Hematopoietic multipotent progenitor cell treated with erythropoietin and hydrocortisone succinate and interleukin-3 and kit ligand, for 6 days (in vitro differentiated cells): ENCODE results near the gene TLE4.
"Not testable (repeated sequence)": the region's sequence is repeated elsewhere in the genome, so short reads cannot be mapped to it uniquely, and the experiment has no call there.

Experiments used
- DNase-seq: peaks from one replicate; pipeline ENCODE4 v3.0.0-alpha.2; 2015

Gene TLE4

DNA sequence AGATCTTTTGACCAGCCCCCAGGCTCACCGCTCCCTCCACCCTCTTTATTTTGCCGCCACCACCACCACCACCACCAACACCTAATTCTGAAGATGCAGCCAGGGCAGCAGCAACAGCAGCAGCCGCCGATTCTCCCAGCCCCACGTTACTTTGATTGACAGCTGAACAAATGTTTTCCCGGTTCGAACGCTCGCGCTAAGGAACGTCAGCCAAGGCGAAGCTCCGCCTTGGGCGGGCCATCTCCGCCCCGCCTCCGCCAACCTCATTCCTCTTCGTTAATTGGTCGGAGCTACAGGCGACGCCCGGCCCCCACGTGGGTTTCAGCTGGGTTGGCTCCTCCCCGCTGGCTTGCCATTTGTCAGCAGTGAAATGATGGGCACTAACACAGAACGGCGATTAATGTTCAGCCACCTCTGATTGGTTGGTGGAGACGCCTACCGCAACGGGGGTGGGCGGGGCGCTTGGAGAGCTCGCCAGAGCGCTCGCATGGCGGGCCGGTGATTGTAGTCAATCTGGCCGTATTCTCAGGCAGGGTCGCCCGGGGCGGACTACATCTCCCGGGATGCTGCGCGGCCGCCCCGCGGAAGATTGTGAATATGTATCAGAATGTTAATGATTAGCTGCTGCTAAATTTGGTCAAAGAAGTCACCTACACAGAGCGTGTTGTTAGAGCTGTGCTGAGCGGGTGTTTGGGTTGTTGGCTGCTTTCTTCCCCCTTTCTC lies at the start of gene TLE4:
TLE4 (plus strand) TSS at position 657 of the 723 bp plus-strand sequence. CDS start 826 bp downstream, outside the sequence.
- DNase-seq = peak; percentile 100

DNA sequence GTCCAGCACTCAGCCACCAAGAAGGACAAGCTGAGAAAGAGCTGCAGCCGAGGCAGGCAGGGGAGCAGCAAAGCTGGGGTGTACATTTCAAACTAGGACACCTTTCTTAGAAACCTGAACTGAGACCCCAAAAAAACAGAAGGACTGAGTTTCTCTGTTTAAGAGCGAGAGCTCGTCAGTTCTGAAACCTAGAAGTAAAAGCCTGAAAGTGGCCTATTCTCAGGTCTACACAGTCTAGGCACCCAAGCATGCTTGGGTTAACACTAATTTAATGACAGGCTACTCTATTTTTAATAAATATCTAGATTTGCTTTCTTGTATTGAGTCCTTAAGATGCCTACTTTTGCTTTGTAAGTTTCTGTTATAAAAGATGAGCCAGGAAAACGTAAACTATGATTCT lies 49.0 kb upstream of the TLE4 start:
- DNase-seq = no peak

DNA sequence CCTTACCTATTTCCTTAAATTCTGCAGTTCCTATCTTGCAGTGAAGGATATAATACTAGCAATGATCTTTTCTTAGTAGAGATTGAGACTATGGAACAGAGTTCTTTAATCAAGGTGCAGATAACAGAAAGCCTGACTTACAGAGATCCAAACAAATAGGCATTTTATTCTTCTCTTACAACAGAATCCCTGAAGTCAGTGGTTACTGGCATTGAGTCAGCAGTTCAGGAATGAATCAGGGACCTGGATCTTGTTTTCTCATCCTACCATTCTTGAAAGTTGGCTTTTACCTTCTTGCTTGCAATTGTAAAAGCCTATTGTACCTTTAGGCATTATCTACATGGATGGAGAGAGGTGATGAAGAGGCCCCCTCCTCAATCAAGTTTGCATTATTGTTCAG lies 47.5 kb upstream of the TLE4 start:
- DNase-seq = no peak

DNA sequence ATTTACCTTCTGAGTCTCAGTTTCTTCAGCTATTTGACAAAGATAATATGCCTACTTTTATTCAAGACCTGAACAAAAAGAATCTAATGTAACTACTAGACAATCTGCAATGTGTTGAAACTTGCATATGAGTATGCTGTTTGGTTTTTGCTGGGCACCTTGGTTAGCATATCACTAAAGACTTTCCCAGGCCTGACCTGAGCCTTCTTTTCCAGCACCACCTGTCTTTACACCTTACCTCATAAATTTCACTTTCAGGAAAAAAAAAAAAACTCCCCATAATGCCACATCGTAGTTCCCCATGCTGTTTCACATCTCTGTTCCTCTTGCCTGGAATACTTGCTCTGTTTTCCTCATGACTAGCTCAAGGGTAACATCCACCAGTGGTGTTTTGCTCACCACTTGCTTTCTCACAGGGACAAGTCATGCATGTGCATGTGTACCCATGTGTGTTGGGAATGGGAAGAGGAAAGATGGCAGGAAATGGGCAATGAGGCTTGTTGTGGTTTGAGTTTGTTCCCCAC lies 45.6 kb upstream of the TLE4 start:
- no peak for DNase-seq

DNA sequence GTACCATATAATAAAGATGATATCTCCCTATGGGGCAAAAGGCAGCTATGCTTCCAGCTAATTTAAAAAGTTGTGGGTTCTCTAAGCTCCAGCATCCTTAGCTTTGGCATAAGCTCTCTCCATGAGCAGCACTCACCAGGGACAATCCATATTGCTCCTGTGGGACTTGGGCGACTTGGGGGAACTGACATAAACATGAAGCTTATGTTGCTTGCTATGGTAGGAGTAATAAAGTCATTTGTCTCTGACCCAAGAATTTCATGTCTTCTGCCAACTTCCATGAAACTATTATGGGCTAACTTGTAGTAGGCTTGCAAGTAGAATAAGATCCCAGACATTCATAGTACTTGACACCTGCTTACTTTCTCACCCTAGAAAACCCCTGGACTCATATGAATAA lies 36.2 kb upstream of the TLE4 start:
- DNase-seq = no peak

DNA sequence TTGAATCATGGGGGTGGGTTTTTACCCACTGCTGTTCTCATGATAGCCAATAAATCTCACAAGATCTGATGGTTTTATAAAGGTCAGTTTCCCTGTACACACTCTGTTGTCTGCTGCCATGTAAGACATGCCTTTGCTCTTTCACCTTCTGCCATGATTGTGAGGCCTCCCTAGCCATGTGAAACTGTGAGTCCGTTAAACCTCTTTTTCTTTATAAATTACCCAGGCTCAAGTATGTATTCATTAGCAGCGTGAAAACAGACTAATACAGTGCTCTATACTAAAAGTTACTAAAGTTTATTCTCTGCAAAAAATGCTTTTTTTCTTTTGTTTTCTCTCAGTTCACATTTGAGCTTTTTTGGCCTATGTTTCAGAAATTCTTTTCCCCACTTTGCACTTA lies 33.9 kb upstream of the TLE4 start:
- DNase-seq = no peak

DNA sequence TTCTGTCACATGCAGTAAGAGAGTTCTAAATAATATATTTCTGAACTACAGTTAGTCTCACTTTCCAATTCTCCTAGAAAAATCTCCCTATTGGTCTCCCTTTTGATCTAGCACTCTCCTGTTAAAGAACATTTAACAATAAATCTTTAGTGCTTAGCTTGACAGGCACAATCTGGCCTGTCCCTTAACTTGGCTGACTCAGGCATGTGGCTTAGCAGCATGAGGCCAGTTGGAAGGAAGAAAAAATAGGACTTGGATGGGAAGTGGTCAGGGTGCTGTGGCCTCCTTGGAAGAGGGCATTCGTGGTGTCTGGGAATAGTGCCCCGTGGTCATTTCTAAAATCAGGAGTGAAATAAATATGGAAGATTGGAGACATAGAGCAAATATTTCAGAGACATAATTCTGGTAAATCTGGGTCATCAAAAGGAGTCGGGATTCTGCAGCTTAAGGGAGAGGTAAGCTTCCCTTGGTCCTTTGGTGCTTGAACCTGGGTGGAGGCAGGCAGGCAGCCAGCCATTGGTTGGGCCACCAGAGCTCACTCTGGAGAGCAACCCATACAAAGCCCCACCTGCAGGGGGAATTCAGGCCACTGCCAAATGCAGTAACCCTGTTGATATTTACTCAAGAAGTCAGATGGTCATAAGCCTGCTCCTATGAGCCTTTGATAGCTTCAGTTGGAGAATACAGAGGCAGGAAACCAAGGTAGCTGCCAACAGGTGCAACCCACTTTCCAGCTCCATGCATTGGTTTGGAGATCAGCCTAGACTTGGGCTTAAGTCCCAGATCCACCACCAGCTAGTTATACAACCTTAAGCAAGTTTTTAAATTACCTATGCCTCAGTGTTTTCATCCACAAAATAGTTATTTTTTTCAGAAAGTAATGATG lies 28.8 kb upstream of the TLE4 start:
- DNase-seq = no peak

DNA sequence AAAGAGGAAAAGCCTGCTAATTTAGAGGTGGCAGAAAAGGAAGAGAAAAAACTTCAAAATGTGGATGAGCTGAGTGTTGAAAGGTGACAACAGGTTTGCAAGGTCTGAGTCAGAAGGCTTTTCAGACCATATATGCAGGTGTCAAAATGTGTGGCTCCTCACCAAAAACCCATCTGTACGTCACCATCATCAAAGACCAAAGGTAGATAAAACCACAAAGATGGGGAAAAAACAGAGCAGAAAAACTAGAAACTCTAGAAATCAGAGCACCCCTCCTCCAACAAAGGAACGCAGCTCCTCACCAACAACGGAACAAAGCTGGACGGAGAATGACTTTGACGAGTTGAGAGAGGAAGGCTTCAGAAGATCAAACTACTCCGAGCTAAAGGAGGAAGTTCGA lies 27.4 kb upstream of the TLE4 start:
- not testable (repeated sequence) for DNase-seq

DNA sequence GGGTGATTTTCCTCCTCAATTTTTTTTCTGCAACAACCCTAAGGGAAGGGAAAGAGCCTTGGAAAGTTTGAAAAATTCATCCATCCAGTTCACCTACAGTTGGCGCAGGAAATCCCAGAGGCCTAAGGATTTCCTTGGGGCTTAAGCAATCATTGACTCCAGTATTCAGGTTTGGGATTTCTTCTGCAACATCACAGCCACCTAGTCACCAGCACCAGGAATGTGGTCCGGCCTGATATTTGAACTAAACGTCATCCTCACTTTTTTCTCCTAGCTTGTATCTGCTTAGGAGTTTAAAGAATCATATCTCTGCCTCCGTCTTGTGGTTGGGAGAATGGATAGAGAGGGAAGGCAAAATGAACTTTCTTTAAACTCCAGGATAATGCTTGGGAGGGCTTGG lies 20.2 kb upstream of the TLE4 start:
- no peak for DNase-seq

DNA sequence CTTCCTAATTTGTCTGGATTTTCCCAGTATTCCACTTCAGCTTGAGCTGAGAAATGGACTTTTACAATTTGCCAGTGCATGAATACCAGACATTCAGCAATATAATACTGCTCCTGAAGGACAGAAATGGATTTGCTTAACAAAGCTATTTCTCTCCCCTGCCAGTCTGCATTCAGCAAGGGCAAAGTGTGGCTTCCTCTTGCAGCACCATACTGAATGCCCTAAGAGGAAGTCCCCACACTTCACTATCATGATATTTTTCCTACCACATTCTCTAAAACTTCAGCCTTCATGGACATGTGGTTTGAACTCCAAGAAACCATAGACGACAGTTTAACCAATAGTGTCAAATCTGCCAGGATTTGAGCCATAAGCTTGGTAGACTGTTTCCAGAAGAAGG lies 19.8 kb upstream of the TLE4 start:
- peak; percentile 27 for DNase-seq

DNA sequence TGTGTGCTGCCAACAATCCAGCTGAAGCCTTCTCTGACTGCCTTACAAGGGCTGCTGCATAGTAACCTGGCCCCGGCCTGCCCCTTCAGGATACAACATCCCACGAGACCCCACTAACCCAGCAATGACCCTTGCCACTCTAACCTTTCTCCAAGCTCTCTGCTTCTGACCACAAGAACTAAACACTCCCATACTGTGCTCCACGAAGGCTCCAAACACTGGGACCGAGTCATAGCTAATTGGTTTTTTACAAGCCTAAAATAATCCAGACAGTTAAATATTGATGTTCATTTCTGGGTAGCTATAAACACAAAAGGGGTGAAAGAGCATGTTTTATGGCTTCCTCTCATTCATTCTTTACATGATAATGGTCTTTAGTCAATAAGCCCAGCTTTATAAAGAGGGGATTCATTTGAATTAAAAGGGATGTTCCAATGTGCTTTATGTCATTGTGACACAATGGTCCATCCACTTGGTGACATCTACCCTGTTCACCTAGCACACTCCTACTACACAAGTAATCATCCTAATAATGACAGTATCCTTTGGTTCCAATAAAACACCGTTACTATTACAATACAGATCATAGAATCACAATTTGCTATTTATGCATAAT lies 16.2 kb upstream of the TLE4 start:
- DNase-seq = no peak

DNA sequence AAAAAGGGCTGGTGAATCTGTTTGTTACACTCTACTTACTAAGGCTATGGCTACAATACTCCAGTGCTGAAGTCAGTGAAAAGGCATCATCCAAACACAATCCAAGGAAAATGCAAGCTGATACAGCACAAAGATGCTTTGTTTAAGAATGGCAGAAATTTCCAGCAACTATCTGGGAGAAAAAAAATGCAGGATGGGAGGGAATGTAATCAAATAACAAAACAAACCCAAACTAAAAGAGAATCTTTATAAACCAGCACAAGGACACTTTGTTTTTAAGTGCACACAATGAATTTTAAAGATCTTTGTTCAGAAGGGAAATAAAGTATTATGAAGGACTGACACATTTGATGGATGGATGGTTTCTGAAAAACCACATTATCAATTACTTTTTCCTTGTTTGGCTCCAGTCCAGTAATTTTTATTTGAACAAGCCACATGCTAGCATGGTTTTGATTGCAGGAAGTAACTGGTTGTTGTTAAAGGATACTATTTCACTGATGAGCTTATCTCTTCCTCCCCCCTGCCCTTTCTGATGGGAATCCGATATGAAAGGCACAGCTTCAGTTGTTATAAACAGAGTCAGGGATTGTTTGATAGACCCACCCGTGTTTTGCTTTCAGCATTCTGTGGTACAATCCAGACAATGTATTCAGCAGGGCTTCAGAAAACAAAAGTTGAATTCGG lies 12.1 kb upstream of the TLE4 start:
- DNase-seq = no peak

DNA sequence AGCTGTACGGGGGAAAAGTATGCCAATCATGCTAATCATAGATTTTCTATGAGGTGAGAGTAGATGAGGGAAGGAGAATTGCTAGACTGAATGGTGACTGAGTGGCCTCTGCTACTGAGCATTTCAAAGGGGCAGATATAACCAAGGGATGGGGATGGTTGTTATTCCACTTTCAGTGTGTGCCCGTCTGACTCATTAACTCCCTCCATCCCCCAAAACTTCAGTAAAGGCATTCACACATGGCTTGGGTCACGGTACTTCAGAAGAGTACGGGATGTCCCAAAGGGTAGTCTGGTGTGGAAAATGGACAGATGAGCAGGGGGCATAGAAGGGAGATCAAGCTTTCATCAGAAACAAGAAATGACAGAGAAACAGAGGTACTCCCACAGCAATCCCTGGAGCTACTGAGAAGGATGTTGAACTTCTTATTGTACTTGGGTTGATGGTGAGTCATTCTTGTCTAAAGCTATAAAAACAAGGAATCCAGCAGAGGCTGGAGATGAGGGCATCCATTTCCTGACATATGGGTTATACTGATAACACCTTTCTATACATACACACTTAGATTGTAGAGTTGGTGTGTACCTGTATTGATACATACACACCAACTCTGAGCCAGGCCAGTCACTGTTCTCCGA lies 8.9 kb upstream of the TLE4 start:
- no peak for DNase-seq

DNA sequence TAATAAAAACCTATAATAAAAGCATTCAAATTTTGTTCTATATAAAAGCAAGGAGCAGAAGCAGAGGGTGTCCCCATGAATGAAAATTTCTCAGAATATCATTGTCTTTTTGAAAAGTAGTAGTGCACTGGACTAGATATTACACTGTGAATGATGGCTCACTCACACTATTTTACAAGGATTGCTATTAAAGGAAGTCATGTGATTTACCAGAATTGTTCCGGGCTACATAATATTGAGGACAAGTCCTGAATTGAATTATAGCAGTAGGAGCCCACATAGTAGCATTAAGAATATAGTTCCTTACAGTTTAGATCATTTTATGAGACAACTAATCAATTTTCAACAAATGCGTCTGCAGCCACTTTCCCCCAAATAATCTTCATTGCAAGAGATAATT lies 7.7 kb upstream of the TLE4 start:
- no peak for DNase-seq

DNA sequence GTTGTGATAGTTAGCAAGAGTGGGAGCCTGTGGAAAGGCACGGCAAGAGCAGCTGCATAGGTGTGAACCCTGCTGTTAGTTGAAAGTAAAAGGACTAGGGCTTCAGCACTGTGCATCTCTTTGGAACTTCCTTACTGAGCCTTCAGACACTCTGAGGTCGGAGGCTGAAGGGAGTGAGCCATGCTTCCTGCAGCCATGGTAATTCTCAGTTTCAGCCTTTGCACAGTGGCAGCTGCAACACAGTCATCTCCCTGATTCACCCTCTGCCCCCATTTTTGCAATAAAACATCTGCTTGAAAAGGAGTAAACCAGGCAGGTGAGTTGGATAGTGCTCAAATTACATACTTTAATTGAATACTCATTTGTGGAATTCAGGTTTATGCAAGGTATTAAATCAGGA lies 6.5 kb upstream of the TLE4 start:
- DNase-seq = no peak

DNA sequence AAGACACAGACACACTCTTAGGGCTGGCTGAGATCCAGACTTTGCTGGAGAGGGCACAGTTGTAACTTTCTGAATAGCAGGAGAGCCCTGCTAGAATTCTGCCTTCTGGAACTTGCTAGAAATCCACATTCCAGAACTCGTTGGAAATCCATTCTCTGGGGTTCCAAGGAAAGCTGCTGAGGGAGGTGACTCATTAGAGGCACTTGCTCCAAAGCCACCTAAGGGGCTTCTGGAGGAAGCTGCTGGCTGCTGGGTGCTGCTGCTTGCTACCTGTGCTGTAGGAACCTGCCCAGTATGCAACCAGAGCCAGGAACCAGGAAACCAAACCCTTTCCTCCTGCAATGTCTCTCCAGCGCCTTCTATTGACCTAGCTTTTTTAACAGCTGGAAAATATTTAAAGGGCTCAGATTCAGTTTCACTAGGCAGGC lies 4.1 kb upstream of the TLE4 start:
- DNase-seq = no peak

DNA sequence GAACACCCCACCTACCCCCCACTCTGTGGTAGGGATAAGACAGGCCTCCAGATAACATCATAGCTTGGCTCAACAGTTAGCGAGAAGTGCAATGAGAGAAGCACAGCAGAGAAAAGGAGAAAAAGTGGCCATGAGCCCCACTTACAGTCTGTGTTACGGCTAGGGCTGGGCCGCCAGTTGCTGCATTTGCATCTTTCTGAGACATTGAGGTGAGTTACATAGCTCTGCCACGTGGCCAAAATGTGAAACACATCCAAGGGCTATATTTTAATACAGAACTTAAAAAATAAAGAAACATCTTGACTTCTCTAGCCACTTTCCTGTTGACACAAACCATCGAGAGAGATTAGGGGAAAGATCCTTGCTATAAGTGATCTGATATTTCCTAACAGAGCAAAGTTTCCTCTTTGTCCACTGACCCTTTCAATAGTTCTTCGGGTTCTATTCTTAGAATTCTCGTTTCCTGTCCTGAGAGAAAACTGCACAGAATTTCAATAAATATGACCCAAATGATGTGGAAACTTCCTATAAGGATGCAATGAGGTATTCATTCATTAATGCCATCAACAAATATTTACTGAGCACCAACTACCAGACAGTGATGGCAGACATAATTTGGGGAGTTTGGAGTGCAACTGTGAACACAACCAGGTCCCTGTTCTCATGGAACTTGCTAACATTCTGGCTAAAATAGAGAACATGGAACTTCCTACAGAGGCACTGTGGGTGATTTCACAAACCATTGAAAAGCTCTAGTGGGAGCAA lies 3.2 kb upstream of the TLE4 start:
- DNase-seq = peak; percentile 26

DNA sequence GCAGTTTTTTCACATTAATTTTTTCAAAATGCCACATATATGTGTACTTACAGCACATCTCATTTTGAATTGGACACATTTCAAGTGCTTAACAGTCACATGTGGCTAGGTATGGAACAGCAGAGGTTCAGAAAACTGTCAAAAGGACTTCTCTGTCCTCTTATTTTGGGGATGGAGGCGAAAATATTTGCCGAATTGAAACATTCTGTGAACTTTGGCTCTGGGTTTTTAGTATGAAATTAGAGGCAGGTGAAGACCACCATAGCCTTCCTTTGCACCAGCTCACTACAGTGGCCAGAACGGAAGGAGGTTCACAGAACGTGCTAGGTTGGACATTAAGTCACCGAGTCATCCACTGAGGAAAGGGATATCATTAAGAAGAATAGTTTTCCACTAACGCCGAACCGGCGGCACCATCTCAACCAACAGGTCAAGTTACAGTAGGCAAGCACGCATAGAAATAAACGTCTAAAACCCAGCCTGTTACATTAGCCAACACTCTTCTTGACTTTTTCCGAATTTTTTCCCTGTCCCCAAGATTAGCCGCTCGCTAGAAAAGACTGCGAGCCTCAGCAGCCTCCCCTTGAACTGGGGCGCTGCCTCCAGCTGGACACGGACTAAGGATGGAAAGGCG lies 1.8 kb upstream of the TLE4 start:
- no peak for DNase-seq

DNA sequence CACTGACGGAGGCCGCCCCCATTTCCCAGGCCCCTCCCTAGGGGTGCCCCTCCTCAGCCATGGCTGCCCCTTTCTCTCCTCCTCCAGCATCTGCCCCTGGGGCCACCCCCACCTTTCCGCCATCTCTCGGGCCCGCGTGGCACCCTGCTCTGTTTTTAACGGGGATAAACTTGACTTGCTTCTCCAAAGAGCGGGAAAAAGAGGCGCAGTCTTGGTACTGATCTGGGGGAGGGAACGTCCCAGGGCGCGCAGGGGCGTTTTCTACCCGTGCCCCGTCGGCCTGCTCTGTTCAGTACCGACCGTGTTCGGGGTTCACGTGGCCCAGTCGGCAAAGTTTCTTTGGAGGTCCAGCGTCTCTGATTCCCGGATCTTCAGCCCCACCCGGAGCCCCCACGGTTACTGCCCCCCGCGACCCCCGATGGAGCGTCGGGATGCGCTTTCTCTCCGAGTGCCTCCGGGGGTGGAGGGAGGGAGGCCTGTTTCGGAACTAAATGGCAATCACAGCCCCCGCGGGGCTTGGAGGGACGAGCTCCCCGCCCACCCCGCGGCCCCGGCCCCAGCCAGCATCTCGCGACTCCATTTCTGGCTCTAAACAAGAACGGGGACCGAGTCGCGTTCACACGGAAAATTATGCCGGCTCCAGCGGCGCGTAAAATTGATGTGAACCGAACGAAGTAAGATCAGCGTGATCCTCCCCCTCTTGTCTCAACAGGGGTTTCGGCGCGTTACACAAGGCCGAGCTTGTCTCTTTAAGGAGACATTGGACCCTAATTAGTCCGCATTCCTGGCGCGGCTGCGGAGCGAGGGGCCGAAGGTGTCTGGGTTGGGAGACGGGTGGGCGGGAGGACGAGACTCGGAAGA lies 1.1 kb upstream of the TLE4 start:
- DNase-seq = peak; percentile 52

DNA sequence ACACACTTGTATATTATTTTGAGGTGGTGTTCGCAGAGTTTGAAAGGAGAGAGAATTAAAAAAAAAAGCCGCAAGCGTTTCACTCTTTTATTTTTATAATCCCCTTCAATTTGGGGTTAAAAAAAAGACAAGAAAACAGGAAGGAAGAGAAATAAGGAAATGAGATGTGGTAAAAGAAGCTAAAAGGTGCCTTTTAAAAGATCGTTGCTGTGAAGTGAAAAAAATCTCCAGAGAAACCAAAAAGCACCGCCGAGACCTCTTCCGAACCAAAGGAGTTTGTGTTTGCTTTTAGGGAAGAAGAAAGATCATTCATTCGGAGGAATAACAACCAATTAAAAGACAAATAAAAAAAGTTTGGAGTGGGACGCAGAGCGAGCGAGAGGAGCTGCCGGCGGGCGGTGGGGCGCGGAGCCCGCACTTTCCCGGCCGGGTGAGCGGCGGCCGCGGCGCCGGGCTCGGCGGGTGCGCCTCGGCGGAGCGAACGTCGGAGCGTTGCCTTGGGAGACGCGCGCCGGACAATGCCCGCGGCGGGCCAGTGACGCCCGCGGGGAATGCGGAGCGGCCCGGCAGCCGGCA lies 355 bp downstream of the TLE4 start:
- peak; percentile 39 for DNase-seq
